Peyer's patch (tissue), 4 donors: ENCODE data around the gene LGMN. TPM values are rescaled to one million over a fixed set of nuclear protein-coding genes. Genes with fewer than 3 reads are reported as not detected.
"Not testable (repeated sequence)": the region's sequence is repeated elsewhere in the genome, so short reads cannot be mapped to it uniquely, and the experiment has no call there.

Source experiments
- DNase-seq, 3 donors: peaks; one replicate each; pipeline ENCODE4 v3.0.0-alpha.2; 2017 to 2019
- H3K27ac ChIP-seq, 4 donors: fragments of 200-600 bp; sonication (generic); one replicate each; pipeline ENCODE4 v1.5.1; 2016 to 2019
- H3K27me3 ChIP-seq, 2 donors: fragments of 200-600 bp; sonication (generic); one replicate each; pipeline ENCODE4 v1.5.1; 2019
- H3K36me3 ChIP-seq, 3 donors: fragments of 200-600 bp; sonication (generic); one replicate each; pipeline ENCODE4 v1.5.1; 2016 to 2019
- H3K4me1 ChIP-seq, 4 donors: fragments of 200-600 bp; sonication (generic); one replicate each; pipeline ENCODE4 v1.5.1; 2016 to 2019
- H3K4me3 ChIP-seq, 4 donors: fragments of 200-600 bp; sonication (generic); 1 replicate in 3 of 4; 2 replicates in 1 of 4; pipeline ENCODE4 v1.5.1; 2016 to 2019; ENCODE audit warnings: mild to moderate bottlenecking in 1 of 4
- H3K9me3 ChIP-seq, 4 donors: fragments of 200-600 bp; sonication (generic); one replicate each; pipeline ENCODE4 v1.5.1; 2016 to 2019; ENCODE audit warnings: mild to moderate bottlenecking in 1 of 4
- POLR2A ChIP-seq, 2 donors: fragments of 450-650 bp; IDR thresholded peaks; one replicate each; pipeline ENCODE4 v1.5.1; 2017; ENCODE audit warnings: antibody characterized with exemption in 2 of 2, mild to moderate bottlenecking in 2 of 2, moderate library complexity in 2 of 2
- total RNA-seq, 4 donors: library from RNA; depleted of rRNA; stranded (reverse); fragments of >200 nt; gene quantifications; one replicate each; pipeline ENCODE4 v1.1.0, GENCODE V29; 2016
- TF ChIP-seq, protein P1 (sequence below), 6 experiments: fragments of 450-650 bp in 4 of 6; fragments of 200-600 bp in 2 of 6; sonication (generic) in 1 of 6; IDR thresholded peaks; one replicate each; pipeline ENCODE4 v1.5.1; 2017 to 2019; ENCODE audit warnings: antibody characterized with exemption in 6 of 6, mild to moderate bottlenecking in 3 of 6, moderate library complexity in 1 of 6

The LGMN gene
- total RNA-seq, 4 donors from 2014 or later = 16.5 to 108 (median 82.5) TPM

DNA sequence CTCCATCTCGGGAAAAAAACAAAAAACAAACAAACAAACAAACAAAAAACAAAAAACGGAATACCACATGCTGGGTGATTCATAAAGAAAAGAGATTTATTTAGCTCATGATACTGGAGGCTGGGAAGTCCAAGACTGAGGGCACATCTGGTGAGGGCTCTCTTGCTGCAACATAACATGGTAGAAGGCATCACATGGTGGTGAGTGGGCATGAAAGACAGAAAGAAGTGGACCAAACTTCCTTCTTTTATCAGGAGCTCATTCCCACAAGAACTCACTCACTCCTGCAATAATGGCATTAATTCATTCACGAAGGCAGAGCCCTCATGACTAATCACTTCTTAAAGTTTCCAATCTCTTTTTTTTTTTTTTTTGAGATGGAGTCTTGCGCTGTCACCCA lies 8.0 kb upstream of the LGMN start:
- H3K9me3 ChIP-seq = peaks cover 0 to 3% (median 0%) of the 10 kb centered on the region in 4 donors
- no peak for DNase-seq
- TF ChIP-seq POLR2A (IDR thresholded peaks at IDR 0.05) = no peak
- TF ChIP-seq, protein P1, sequence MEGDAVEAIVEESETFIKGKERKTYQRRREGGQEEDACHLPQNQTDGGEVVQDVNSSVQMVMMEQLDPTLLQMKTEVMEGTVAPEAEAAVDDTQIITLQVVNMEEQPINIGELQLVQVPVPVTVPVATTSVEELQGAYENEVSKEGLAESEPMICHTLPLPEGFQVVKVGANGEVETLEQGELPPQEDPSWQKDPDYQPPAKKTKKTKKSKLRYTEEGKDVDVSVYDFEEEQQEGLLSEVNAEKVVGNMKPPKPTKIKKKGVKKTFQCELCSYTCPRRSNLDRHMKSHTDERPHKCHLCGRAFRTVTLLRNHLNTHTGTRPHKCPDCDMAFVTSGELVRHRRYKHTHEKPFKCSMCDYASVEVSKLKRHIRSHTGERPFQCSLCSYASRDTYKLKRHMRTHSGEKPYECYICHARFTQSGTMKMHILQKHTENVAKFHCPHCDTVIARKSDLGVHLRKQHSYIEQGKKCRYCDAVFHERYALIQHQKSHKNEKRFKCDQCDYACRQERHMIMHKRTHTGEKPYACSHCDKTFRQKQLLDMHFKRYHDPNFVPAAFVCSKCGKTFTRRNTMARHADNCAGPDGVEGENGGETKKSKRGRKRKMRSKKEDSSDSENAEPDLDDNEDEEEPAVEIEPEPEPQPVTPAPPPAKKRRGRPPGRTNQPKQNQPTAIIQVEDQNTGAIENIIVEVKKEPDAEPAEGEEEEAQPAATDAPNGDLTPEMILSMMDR (IDR thresholded peaks at IDR 0.05) = no peak

DNA sequence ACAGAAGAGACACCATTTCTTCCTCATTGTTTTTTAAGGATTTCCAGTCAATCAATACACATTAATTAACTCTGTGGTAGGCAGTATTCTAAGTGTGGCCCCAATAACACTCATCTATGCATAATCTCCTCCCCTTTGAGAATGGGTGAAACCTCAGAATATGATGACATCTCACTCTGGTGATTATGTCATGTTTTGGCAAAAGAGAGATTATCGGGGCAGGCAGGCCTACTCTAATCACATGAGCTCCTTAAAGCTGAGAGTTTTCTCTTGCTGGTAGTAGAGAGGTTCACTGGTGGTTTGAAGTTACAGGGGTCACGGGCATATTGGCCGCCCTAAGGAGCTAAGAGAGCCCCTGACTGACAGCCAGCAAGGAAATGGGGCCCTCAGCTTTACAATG lies 7.1 kb upstream of the LGMN start:
- no peaks in the 10 kb centered on the region for H3K36me3 ChIP-seq
- no peaks in the 10 kb centered on the region for H3K27me3 ChIP-seq
- H3K27ac ChIP-seq = no peak overlapping the region
- H3K4me3 ChIP-seq = no peak overlapping the region
- DNase-seq = no peak
- TF ChIP-seq, protein P1 (IDR thresholded peaks at IDR 0.05) = no peak
- no peak for TF ChIP-seq POLR2A (IDR thresholded peaks at IDR 0.05)
- no peaks in the 10 kb centered on the region for H3K4me1 ChIP-seq
- peaks cover 0 to 3% (median 0%) of the 10 kb centered on the region in 4 donors for H3K9me3 ChIP-seq

More for the DNA sequence above, 8.0 kb upstream of the LGMN start:
- Histone ChIP-seq H3K27ac (no peak overlapping the region), H3K36me3 (no peaks in the 10 kb centered on the region), H3K4me3 (no peak overlapping the region), H3K27me3 (no peaks in the 10 kb centered on the region), H3K4me1 (no peaks in the 10 kb centered on the region)

DNA sequence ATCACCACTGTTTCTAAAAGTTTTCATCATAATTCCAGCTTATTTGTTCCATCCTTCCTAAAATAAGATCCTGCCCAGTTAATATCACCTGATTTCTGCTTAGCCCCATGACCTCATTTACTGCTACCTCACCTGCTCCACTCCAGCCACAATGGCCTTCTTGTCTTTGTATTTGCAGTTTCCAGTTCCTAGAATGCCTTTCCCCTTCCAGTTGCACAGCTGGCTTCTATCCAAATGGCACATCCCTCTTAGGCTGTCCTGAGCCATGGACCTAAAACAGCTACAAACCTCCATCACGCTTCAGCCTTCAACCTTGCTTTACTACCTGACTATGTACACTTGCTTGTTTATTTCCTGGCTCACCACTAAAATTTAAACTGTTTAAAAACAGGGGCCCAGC lies 6.5 kb upstream of the LGMN start:
- H3K4me1 ChIP-seq = no peaks in the 10 kb centered on the region

DNA sequence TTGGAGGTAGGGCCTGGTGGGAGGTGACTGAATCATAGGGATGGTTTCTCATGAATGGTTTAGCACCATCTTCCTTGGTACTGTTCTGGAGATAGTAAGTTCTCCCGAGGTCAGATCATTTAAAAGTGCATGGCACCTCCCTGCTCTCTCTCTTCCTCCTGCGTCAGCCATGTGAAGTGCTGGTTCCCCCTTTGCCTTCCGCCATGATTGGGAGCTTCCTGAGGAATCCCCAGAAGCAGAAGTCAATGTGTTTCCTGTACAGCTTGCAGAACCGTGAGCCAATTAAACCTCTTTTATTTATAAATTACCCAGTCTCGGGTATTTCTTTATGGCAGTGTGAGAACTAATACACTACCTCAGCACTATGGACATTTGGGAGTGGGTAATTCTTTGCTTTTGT lies 4.8 kb upstream of the LGMN start:
- H3K4me3 ChIP-seq = no peak overlapping the region
- no peaks in the 10 kb centered on the region for H3K27me3 ChIP-seq
- no peaks in the 10 kb centered on the region for H3K4me1 ChIP-seq
- DNase-seq = no peak
- no peaks in the 10 kb centered on the region for H3K36me3 ChIP-seq
- peaks cover 0 to 3% (median 0%) of the 10 kb centered on the region in 4 donors for H3K9me3 ChIP-seq
- no peak for TF ChIP-seq POLR2A (IDR thresholded peaks at IDR 0.05)
- TF ChIP-seq, protein P1 (IDR thresholded peaks at IDR 0.05) = no peak
- no peak overlapping the region for H3K27ac ChIP-seq

More for the DNA sequence above, 6.5 kb upstream of the LGMN start:
- DNase-seq = no peak
- Histone ChIP-seq H3K9me3 (peaks cover 0 to 3% (median 0%) of the 10 kb centered on the region in 4 donors), H3K4me3 (no peak overlapping the region), H3K27ac (no peak overlapping the region), H3K27me3 (no peaks in the 10 kb centered on the region), H3K36me3 (no peaks in the 10 kb centered on the region)
- TF ChIP-seq, protein P1 (IDR thresholded peaks at IDR 0.05) = no peak
- TF ChIP-seq POLR2A (IDR thresholded peaks at IDR 0.05) = no peak

DNA sequence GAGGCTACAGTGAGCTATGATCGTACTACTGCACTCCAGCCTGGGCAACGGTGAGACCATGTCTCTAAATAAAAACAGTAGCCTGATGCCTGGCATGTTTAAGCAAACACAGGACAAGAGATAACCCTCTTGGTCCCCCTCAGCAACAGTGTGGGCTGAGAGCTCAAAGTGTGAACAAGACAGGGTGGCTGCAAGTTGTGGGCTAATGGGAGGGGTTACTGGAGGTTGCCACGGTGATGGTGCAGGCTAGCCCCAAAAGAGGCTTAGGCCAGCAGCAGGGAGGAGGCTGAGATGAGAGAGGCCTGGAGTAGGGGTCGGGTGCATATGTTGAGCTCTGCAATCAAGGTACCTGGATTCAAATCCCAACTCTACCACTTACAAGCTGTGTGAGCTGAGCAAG lies 3.4 kb upstream of the LGMN start:
- Histone ChIP-seq H3K27ac (no peak overlapping the region), H3K9me3 (peaks cover 0 to 3% (median 0%) of the 10 kb centered on the region in 4 donors), H3K4me3 (no peak overlapping the region), H3K4me1 (no peaks in the 10 kb centered on the region), H3K27me3 (no peaks in the 10 kb centered on the region), H3K36me3 (no peaks in the 10 kb centered on the region)
- no peak for DNase-seq
- TF ChIP-seq POLR2A (IDR thresholded peaks at IDR 0.05) = no peak
- TF ChIP-seq, protein P1 (IDR thresholded peaks at IDR 0.05) = no peak

DNA sequence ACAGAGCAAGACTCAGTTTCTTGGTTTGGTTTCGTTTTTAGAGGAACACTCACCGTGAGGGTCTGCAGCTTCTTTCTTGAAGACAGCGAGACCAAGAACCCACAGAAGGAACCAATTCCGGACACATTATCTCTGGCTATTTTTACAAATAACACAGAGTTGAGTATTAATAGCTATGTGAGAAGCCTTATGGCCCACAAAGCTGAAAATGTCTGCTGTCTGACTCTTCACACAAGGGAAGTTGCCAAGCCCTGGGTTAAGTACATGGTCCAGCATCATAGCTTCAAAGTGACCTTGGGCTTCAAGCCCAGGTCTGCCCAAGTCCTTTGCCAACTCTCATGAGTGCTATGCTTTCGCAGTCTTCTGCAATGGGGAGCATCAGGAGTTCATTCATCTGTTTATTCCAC lies 2.6 kb upstream of the LGMN start:
- DNase-seq = no peak
- no peaks in the 10 kb centered on the region for H3K27me3 ChIP-seq
- H3K4me3 ChIP-seq = peak overlapping the region in 2 of 4 donors; percentile 11 to 23
- no peaks in the 10 kb centered on the region for H3K4me1 ChIP-seq
- H3K27ac ChIP-seq = peak overlapping the region in 1 of 4 donors; percentile 39
- no peaks in the 10 kb centered on the region for H3K9me3 ChIP-seq
- H3K36me3 ChIP-seq = no peaks in the 10 kb centered on the region
- TF ChIP-seq, protein P1 (IDR thresholded peaks at IDR 0.05) = no peak
- TF ChIP-seq POLR2A (IDR thresholded peaks at IDR 0.05) = no peak

DNA sequence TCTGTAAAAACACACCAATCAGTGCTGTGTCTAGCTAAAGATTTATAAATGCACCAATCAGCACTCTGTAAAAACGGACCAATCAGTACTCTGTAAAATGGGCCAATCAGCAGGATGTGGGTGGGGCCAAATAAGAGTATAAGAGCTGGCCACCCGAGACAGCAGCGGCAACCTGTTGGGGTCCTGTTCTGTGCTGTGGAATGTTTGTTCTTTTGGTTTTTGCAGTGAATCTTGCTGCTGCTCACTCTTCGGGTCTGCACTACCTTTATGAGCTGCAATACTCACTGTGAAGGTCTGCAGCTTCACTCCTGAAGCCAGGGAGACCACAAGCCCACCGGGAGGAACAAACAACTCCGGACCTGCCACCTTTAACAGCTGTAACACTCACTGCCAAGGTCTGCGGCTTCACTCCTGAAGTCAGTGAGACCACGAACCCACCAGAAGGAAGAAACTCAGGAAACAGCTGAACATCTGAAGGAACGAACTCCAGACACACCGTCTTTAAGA lies 1.8 kb upstream of the LGMN start:
- peak in 2 of 3 donors; percentile 38 to 60 for DNase-seq
- H3K9me3 ChIP-seq, H3K4me1 ChIP-seq, H3K36me3 ChIP-seq, H3K27me3 ChIP-seq: not testable (repeated sequence)
- H3K4me3 ChIP-seq = peak overlapping the region in 3 of 4 donors; percentile 9 to 23 (median 11)
- peak overlapping the region in 1 of 4 donors; percentile 39 for H3K27ac ChIP-seq
